ENCODE data around the gene TTYH1. TPM values are rescaled to one million over a fixed set of nuclear protein-coding genes. Genes with fewer than 3 reads are reported as not detected.

TTYH1 gene
- total and polyA plus RNA-seq, 2 experiments from 2014 or later, result 1.1 TPM; not detected in 1

GRCh38 chr19:54403054-54403453, 12.2 kb upstream of the TTYH1 start:
- Histone ChIP-seq H3K4me3 (no peak overlapping the region), H3K27ac (no peak overlapping the region), H3K9me3 (ENCODE audit: low read depth) (no peaks in the 10 kb centered on the region), H3K27me3 (no peaks in the 10 kb centered on the region), H3K4me1 (ENCODE audit: low read depth) (no peaks in the 10 kb centered on the region), H3K36me3 (no peaks in the 10 kb centered on the region)
- TF ChIP-seq CTCF (IDR thresholded peaks at IDR 0.05; ENCODE audit: low read depth, low read length), result no peak
- no peak for DNase-seq (ENCODE audit: low read depth in 1 of 2, low spot score in 1 of 2)

GRCh38 chr19:54405628-54406027, 9.6 kb upstream of the TTYH1 start:
- Histone ChIP-seq H3K4me3 (no peak overlapping the region), H3K27me3 (peaks cover 8% of the 10 kb centered on the region), H3K27ac (no peak overlapping the region), H3K9me3 (ENCODE audit: low read depth) (no peaks in the 10 kb centered on the region), H3K36me3 (no peaks in the 10 kb centered on the region), H3K4me1 (ENCODE audit: low read depth) (no peaks in the 10 kb centered on the region)
- no peak for TF ChIP-seq CTCF (IDR thresholded peaks at IDR 0.05; ENCODE audit: low read depth, low read length)
- DNase-seq (ENCODE audit: low read depth in 1 of 2, low spot score in 1 of 2), result no peak

GRCh38 chr19:54407780-54408179, 7.5 kb upstream of the TTYH1 start:
- Histone ChIP-seq H3K27ac (no peak overlapping the region), H3K9me3 (ENCODE audit: low read depth) (no peaks in the 10 kb centered on the region), H3K27me3 (peaks cover 10% of the 10 kb centered on the region), H3K4me3 (no peak overlapping the region), H3K36me3 (no peaks in the 10 kb centered on the region), H3K4me1 (ENCODE audit: low read depth) (no peaks in the 10 kb centered on the region)
- DNase-seq (ENCODE audit: low read depth in 1 of 2, low spot score in 1 of 2), result no peak
- TF ChIP-seq CTCF (IDR thresholded peaks at IDR 0.05; ENCODE audit: low read depth, low read length), result no peak

- no peaks in the 10 kb centered on the region for H3K9me3 ChIP-seq (ENCODE audit: low read depth)
- H3K4me1 ChIP-seq (ENCODE audit: low read depth), result no peaks in the 10 kb centered on the region
- TF ChIP-seq CTCF (IDR thresholded peaks at IDR 0.05; ENCODE audit: low read depth, low read length), result no peak
- no peaks in the 10 kb centered on the region for H3K36me3 ChIP-seq
- no peak for DNase-seq (ENCODE audit: low read depth in 1 of 2, low spot score in 1 of 2)
- peaks cover 13% of the 10 kb centered on the region for H3K27me3 ChIP-seq
- no peak overlapping the region for H3K4me3 ChIP-seq
- no peak overlapping the region for H3K27ac ChIP-seq
Measured at GRCh38 chr19:54408456-54409026, 6.7 kb upstream of the TTYH1 start.

GRCh38 chr19:54411033-54411432, 4.2 kb upstream of the TTYH1 start:
- H3K4me1 ChIP-seq (ENCODE audit: low read depth), result peaks cover 7% of the 10 kb centered on the region
- no peaks in the 10 kb centered on the region for H3K9me3 ChIP-seq (ENCODE audit: low read depth)
- TF ChIP-seq CTCF (IDR thresholded peaks at IDR 0.05; ENCODE audit: low read depth, low read length), result no peak
- peaks cover 32% of the 10 kb centered on the region for H3K27me3 ChIP-seq
- H3K36me3 ChIP-seq, result no peaks in the 10 kb centered on the region
- H3K27ac ChIP-seq, result no peak overlapping the region
- no peak for DNase-seq (ENCODE audit: low read depth in 1 of 2, low spot score in 1 of 2)
- no peak overlapping the region for H3K4me3 ChIP-seq
